ENCODE data around the gene LRRN3. TPM values are rescaled to one million over a fixed set of nuclear protein-coding genes. Genes with fewer than 3 reads are reported as not detected.

The LRRN3 gene
- total and polyA plus RNA-seq, 2 of the 4 experiments (the other 2 are of a cell fraction) = 6.9 to 15.2 TPM

- in situ Hi-C loops (cut with MboI; ENCODE audit: low sequenced_read_pairs) (no loop called here), intact Hi-C loops (cut with micrococcal nuclease) (no loop called here), dilution Hi-C loops (cut with HindIII; ENCODE audit: low sequenced_read_pairs, unreplicated experiment) (no loop called here)
- Histone ChIP-seq H3K9ac (ENCODE audit: low read depth, low read length) (no peak overlapping the region), H3K27me3 (ENCODE audit: control insufficient read depth, insufficient read depth, low read length) (no peaks in the 10 kb centered on the region), H3K4ac (ENCODE audit: low read depth, low read length) (no peak overlapping the region), H3K79me1 (ENCODE audit: low read depth in 1 of 2, low read length in 2 of 2) (no peaks in the 10 kb centered on the region), H4K8ac (ENCODE audit: low read depth in 2 of 2, low read length in 2 of 2) (no peak overlapping the region), H3K27ac (ENCODE audit: insufficient read depth, low read length) (no peak overlapping the region), H2AK5ac (ENCODE audit: low read depth, low read length) (no peak overlapping the region), H3K9me1 (ENCODE audit: insufficient read depth, low read length) (no peaks in the 10 kb centered on the region), H2BK5ac (ENCODE audit: low read depth, low read length, poor library complexity, severe bottlenecking) (no peak overlapping the region), H3K4me3 (ENCODE audit: insufficient read depth, low read depth, low read length) (no peak overlapping the region), H3K36me3 (ENCODE audit: control insufficient read depth, insufficient read depth, low read length) (no peaks in the 10 kb centered on the region), H3K4me2 (ENCODE audit: low read depth, low read length) (no peak overlapping the region), H3K4me1 (ENCODE audit: control insufficient read depth, insufficient read depth, low read length) (no peaks in the 10 kb centered on the region), H4K5ac (ENCODE audit: low read depth, low read length) (no peak overlapping the region), H3K9me3 (ENCODE audit: control insufficient read depth, insufficient read depth, low read length) (no peaks in the 10 kb centered on the region), H2AFZ (replicated peaks; ENCODE audit: low read length, poor library complexity) (no peak overlapping the region), H2BK120ac (ENCODE audit: low read depth, low read length) (no peak overlapping the region), H3K23ac (ENCODE audit: low read depth, low read length) (no peak overlapping the region), H2BK20ac (ENCODE audit: low read depth, low read length) (no peak overlapping the region), H3K56ac (ENCODE audit: extremely low read depth, insufficient read depth, low read length) (no peak overlapping the region), H3K14ac (replicated peaks; ENCODE audit: low read depth, low read length) (no peak overlapping the region), H4K20me1 (ENCODE audit: insufficient read depth, low read length) (no peaks in the 10 kb centered on the region), H3K18ac (ENCODE audit: low read depth, low read length) (no peak overlapping the region), H2AK9ac (replicated peaks; ENCODE audit: low read depth, low read length, poor library complexity) (no peak overlapping the region), H2BK15ac (ENCODE audit: low read depth, low read length) (no peak overlapping the region), H4K91ac (ENCODE audit: insufficient read depth, low read depth, low read length) (no peak overlapping the region)
- no CpG with 5 or more reads among the region's 2 CpGs for WGBS, 2 experiments (ENCODE audit: extremely low coverage in 2 of 2, insufficient read length in 1 of 2)
- no TSS peak for BruUV-seq (replicated peaks)
- POLR2A ChIA-PET (ENCODE audit: unreplicated experiment) = no interaction called here
- DNase-seq = no peak
- ATAC-seq (ENCODE audit: low read depth) = no peak
- TF ChIP-seq SMC3 (IDR thresholded peaks at IDR 0.05; ENCODE audit: low read depth, low read length) = no peak
- no peak for TF ChIP-seq CEBPB (IDR thresholded peaks at IDR 0.05; ENCODE audit: low read depth, low read length)
- no peak for TF ChIP-seq RFX5 (IDR thresholded peaks at IDR 0.05; ENCODE audit: low read depth, low read length)
- TF ChIP-seq FOS (IDR thresholded peaks at IDR 0.05; ENCODE audit: low read depth, low read length) = no peak
- no peak for TF ChIP-seq POLR2A (IDR thresholded peaks at IDR 0.05; ENCODE audit: low read depth, low read length)
- CTCF ChIA-PET = no interaction called here
These were observed 82.6 kb downstream of the LRRN3 start for GRCh38 chr7:111173528-111173927.
